Effector memory CD4-positive, alpha-beta T cell (primary cell): ENCODE results near the gene FGD4.

Experiments used
- DNase-seq, 3 donors: peaks; one replicate each; pipeline ENCODE4 v3.0.0-alpha.2; 2020
- H3K27ac ChIP-seq: 2 replicates; pipeline ENCODE4 v1.7.0; 2013; ENCODE audit warnings: mild to moderate bottlenecking, low read length, moderate library complexity; ENCODE audit not compliant: insufficient read depth, poor library complexity, severe bottlenecking
- H3K27me3 ChIP-seq: replicated peaks from 2 replicates; pipeline ENCODE4 v1.7.0; 2013; ENCODE audit warnings: mild to moderate bottlenecking, low read length; ENCODE audit not compliant: insufficient read depth, control insufficient read depth, poor library complexity, severe bottlenecking
- H3K36me3 ChIP-seq: 2 replicates; pipeline ENCODE4 v1.7.0; 2013; ENCODE audit warnings: mild to moderate bottlenecking, low read length, moderate library complexity; ENCODE audit not compliant: control insufficient read depth, insufficient read depth
- H3K4me1 ChIP-seq: 2 replicates; pipeline ENCODE4 v1.7.0; 2013; ENCODE audit warnings: low read length, mild to moderate bottlenecking; ENCODE audit not compliant: control insufficient read depth, insufficient read depth, poor library complexity, severe bottlenecking
- H3K4me3 ChIP-seq: 2 replicates; pipeline ENCODE4 v1.7.0; 2013; ENCODE audit warnings: low read length, low read depth, mild to moderate bottlenecking; ENCODE audit not compliant: insufficient read depth, poor library complexity, severe bottlenecking
- H3K9me3 ChIP-seq: 2 replicates; pipeline ENCODE4 v1.7.0; 2013; ENCODE audit warnings: mild to moderate bottlenecking, low read length, moderate library complexity; ENCODE audit not compliant: control insufficient read depth

The FGD4 gene

GRCh38 chr12:32467959-32468863, 68.9 kb downstream of the FGD4 start:
- no peaks in the 10 kb centered on the region for H3K4me1 ChIP-seq
- no peaks in the 10 kb centered on the region for H3K36me3 ChIP-seq
- H3K27me3 ChIP-seq: no peaks in the 10 kb centered on the region
- H3K27ac ChIP-seq: no peak overlapping the region
- H3K9me3 ChIP-seq: no peaks in the 10 kb centered on the region
- no peak for DNase-seq
- H3K4me3 ChIP-seq: no peak overlapping the region

GRCh38 chr12:32470936-32471470, 71.6 kb downstream of the FGD4 start:
- H3K27ac ChIP-seq: no peak overlapping the region
- no peaks in the 10 kb centered on the region for H3K9me3 ChIP-seq
- no peak overlapping the region for H3K4me3 ChIP-seq
- H3K36me3 ChIP-seq: no peaks in the 10 kb centered on the region
- DNase-seq: no peak
- H3K4me1 ChIP-seq: no peaks in the 10 kb centered on the region
- H3K27me3 ChIP-seq: no peaks in the 10 kb centered on the region

GRCh38 chr12:32471591-32472001, 72.2 kb downstream of the FGD4 start:
- Histone ChIP-seq H3K4me3 (no peak overlapping the region), H3K9me3 (no peaks in the 10 kb centered on the region), H3K4me1 (no peaks in the 10 kb centered on the region), H3K27ac (no peak overlapping the region), H3K27me3 (no peaks in the 10 kb centered on the region), H3K36me3 (no peaks in the 10 kb centered on the region)
- no peak for DNase-seq

- no peak overlapping the region for H3K4me3 ChIP-seq
- no peak for DNase-seq
- H3K27me3 ChIP-seq: no peaks in the 10 kb centered on the region
- H3K27ac ChIP-seq: no peak overlapping the region
- no peaks in the 10 kb centered on the region for H3K36me3 ChIP-seq
- H3K4me1 ChIP-seq: no peaks in the 10 kb centered on the region
- no peaks in the 10 kb centered on the region for H3K9me3 ChIP-seq
These were observed 76.4 kb downstream of the FGD4 start for GRCh38 chr12:32475724-32476123.

- Histone ChIP-seq H3K27ac (no peak overlapping the region), H3K4me1 (no peaks in the 10 kb centered on the region), H3K27me3 (no peaks in the 10 kb centered on the region), H3K9me3 (no peaks in the 10 kb centered on the region), H3K36me3 (no peaks in the 10 kb centered on the region), H3K4me3 (no peak overlapping the region)
- DNase-seq: no peak
These were observed 77.1 kb downstream of the FGD4 start for GRCh38 chr12:32476446-32476845.

- no peaks in the 10 kb centered on the region for H3K4me1 ChIP-seq
- H3K36me3 ChIP-seq: no peaks in the 10 kb centered on the region
- no peak overlapping the region for H3K4me3 ChIP-seq
- no peak for DNase-seq
- H3K27me3 ChIP-seq: no peaks in the 10 kb centered on the region
- no peaks in the 10 kb centered on the region for H3K9me3 ChIP-seq
- H3K27ac ChIP-seq: no peak overlapping the region
These were observed 78.4 kb downstream of the FGD4 start for GRCh38 chr12:32477714-32478113.

- no peaks in the 10 kb centered on the region for H3K4me1 ChIP-seq
- H3K27me3 ChIP-seq: no peaks in the 10 kb centered on the region
- H3K27ac ChIP-seq: no peak overlapping the region
- H3K9me3 ChIP-seq: no peaks in the 10 kb centered on the region
- DNase-seq: no peak
- no peaks in the 10 kb centered on the region for H3K36me3 ChIP-seq
- no peak overlapping the region for H3K4me3 ChIP-seq
These were observed 78.8 kb downstream of the FGD4 start for GRCh38 chr12:32478166-32478565.

GRCh38 chr12:32478858-32479725, 79.7 kb downstream of the FGD4 start:
- no peak for DNase-seq
- Histone ChIP-seq H3K27ac (no peak overlapping the region), H3K27me3 (no peaks in the 10 kb centered on the region), H3K36me3 (no peaks in the 10 kb centered on the region), H3K4me1 (no peaks in the 10 kb centered on the region), H3K4me3 (no peak overlapping the region), H3K9me3 (no peaks in the 10 kb centered on the region)

GRCh38 chr12:32482226-32482625, 82.9 kb downstream of the FGD4 start:
- no peaks in the 10 kb centered on the region for H3K9me3 ChIP-seq
- no peak overlapping the region for H3K4me3 ChIP-seq
- no peaks in the 10 kb centered on the region for H3K4me1 ChIP-seq

GRCh38 chr12:32483499-32483898, 84.1 kb downstream of the FGD4 start:
- H3K27me3 ChIP-seq: no peaks in the 10 kb centered on the region
- DNase-seq: no peak
- H3K4me3 ChIP-seq: no peak overlapping the region
- H3K36me3 ChIP-seq: no peaks in the 10 kb centered on the region
- H3K4me1 ChIP-seq: no peaks in the 10 kb centered on the region
- no peak overlapping the region for H3K27ac ChIP-seq
- no peaks in the 10 kb centered on the region for H3K9me3 ChIP-seq

More at GRCh38 chr12:32482226-32482625, 82.9 kb downstream of the FGD4 start:
- no peak for DNase-seq
- Histone ChIP-seq H3K27ac (no peak overlapping the region), H3K36me3 (no peaks in the 10 kb centered on the region), H3K27me3 (no peaks in the 10 kb centered on the region)
